ENCODE data around the gene SEC24B. TPM values are rescaled to one million over a fixed set of nuclear protein-coding genes. Genes with fewer than 3 reads are reported as not detected.
A peak's percentile ranks its signal among the peaks of the same experiment; 100 is the strongest.

The SEC24B gene
- total RNA-seq, 1 experiment from 2014 or later: 29.0 TPM

- Histone ChIP-seq H3K27me3 (replicated peaks; ENCODE audit: control insufficient read depth, insufficient read depth, low read length) (no peaks in the 10 kb centered on the region), H3K4me3 (ENCODE audit: low read depth, low read length) (peak overlapping the region; percentile 85), H3K4me1 (peaks cover 20% of the 10 kb centered on the region), H3K9me3 (no peaks in the 10 kb centered on the region), H3K36me3 (ENCODE audit: control insufficient read depth, insufficient read depth, low read length) (no peaks in the 10 kb centered on the region)
- Mint-ChIP-seq H3K27ac (ENCODE audit: unreplicated experiment) (peak overlapping the region; percentile 57), H3K4me3 (ENCODE audit: unreplicated experiment) (peak overlapping the region; percentile 77), H3K9me3 (ENCODE audit: unreplicated experiment) (no peaks in the 10 kb centered on the region), H3K4me1 (ENCODE audit: low read depth, unreplicated experiment) (peaks cover 14% of the 10 kb centered on the region), H3K36me3 (ENCODE audit: insufficient read depth, unreplicated experiment) (no peaks in the 10 kb centered on the region), H3K27me3 (ENCODE audit: insufficient read depth, unreplicated experiment) (no peaks in the 10 kb centered on the region)
- DNase-seq: no peak
- CTCF ChIA-PET: interaction anchor here (0.9 to 1.3 kb wide), 4 partner anchors 14 to 391 kb away, joined by 3 to 4 read pairs (median 3); partner anchors contain the start of gene CASP6
- intact Hi-C loops (cut with micrococcal nuclease; ENCODE audit: unreplicated experiment): loop anchor here (5.0 kb wide), 3 partner anchors 270 to 385 kb away; partner anchors contain the start of genes CASP6 and GAR1
- TF ChIP-seq CTCF (IDR thresholded peaks at IDR 0.05; ENCODE audit: insufficient read depth in 1 of 2, low read depth in 1 of 2, low read length in 1 of 2, severe bottlenecking in 1 of 2, unreplicated experiment in 1 of 2): no peak
- POLR2A ChIA-PET: interaction anchor here (0.7 kb wide), 1 partner anchor 108 kb away, joined by 7 read pairs; no protein-coding TSS in a partner anchor
- BruUV-seq (replicated peaks): TSS peak; percentile 65
These were observed 919 bp upstream of the SEC24B start for GRCh38 chr4:109432696-109433095.

GRCh38 chr4:109434007-109434971 is 674 bp downstream of the SEC24B start:
- BruUV-seq (replicated peaks): no TSS peak
- Mint-ChIP-seq H3K4me3 (ENCODE audit: unreplicated experiment) (peak overlapping the region; percentile 77), H3K27me3 (ENCODE audit: insufficient read depth, unreplicated experiment) (no peaks in the 10 kb centered on the region), H3K9me3 (ENCODE audit: unreplicated experiment) (no peaks in the 10 kb centered on the region), H3K36me3 (ENCODE audit: insufficient read depth, unreplicated experiment) (no peaks in the 10 kb centered on the region), H3K27ac (ENCODE audit: unreplicated experiment) (peak overlapping the region; percentile 57), H3K4me1 (ENCODE audit: low read depth, unreplicated experiment) (peaks cover 14% of the 10 kb centered on the region)
- H3K4me1 ChIP-seq: peaks cover 20% of the 10 kb centered on the region
- no peaks in the 10 kb centered on the region for H3K27me3 ChIP-seq (replicated peaks; ENCODE audit: control insufficient read depth, insufficient read depth, low read length)
- no peaks in the 10 kb centered on the region for H3K9me3 ChIP-seq
- peak overlapping the region; percentile 85 for H3K4me3 ChIP-seq (ENCODE audit: low read depth, low read length)
- peak; percentile 32 to 40 for DNase-seq
- ChIA-PET CTCF (interaction anchor here (1.0 kb wide), 1 partner anchor 45 kb away, joined by 3 read pairs; no protein-coding TSS in a partner anchor), POLR2A (no interaction called here)
- H3K36me3 ChIP-seq (ENCODE audit: control insufficient read depth, insufficient read depth, low read length): no peaks in the 10 kb centered on the region
- intact Hi-C loops (cut with micrococcal nuclease; ENCODE audit: unreplicated experiment): loop anchor here (5.0 kb wide), 3 partner anchors 268 to 383 kb away; partner anchors contain the start of genes CASP6 and GAR1
- no peak for TF ChIP-seq CTCF (IDR thresholded peaks at IDR 0.05; ENCODE audit: insufficient read depth in 1 of 2, low read depth in 1 of 2, low read length in 1 of 2, severe bottlenecking in 1 of 2, unreplicated experiment in 1 of 2)

- intact Hi-C loops (cut with micrococcal nuclease; ENCODE audit: unreplicated experiment): no loop called here
- DNase-seq: no peak
- Histone ChIP-seq H3K36me3 (ENCODE audit: control insufficient read depth, insufficient read depth, low read length) (no peaks in the 10 kb centered on the region), H3K4me1 (peaks cover 25% of the 10 kb centered on the region), H3K9me3 (no peaks in the 10 kb centered on the region), H3K4me3 (ENCODE audit: low read depth, low read length) (no peak overlapping the region), H3K27me3 (replicated peaks; ENCODE audit: control insufficient read depth, insufficient read depth, low read length) (no peaks in the 10 kb centered on the region)
- no peaks in the 10 kb centered on the region for H3K36me3 Mint-ChIP-seq (ENCODE audit: insufficient read depth, unreplicated experiment)
- peaks cover 21% of the 10 kb centered on the region for H3K4me1 Mint-ChIP-seq (ENCODE audit: low read depth, unreplicated experiment)
- H3K27ac Mint-ChIP-seq (ENCODE audit: unreplicated experiment): peak overlapping the region; percentile 39
- no peaks in the 10 kb centered on the region for H3K27me3 Mint-ChIP-seq (ENCODE audit: insufficient read depth, unreplicated experiment)
- H3K9me3 Mint-ChIP-seq (ENCODE audit: unreplicated experiment): no peaks in the 10 kb centered on the region
- CTCF ChIA-PET: no interaction called here
- H3K4me3 Mint-ChIP-seq (ENCODE audit: unreplicated experiment): peak overlapping the region; percentile 77
- no peak for TF ChIP-seq CTCF (IDR thresholded peaks at IDR 0.05; ENCODE audit: insufficient read depth in 1 of 2, low read depth in 1 of 2, low read length in 1 of 2, severe bottlenecking in 1 of 2, unreplicated experiment in 1 of 2)
- POLR2A ChIA-PET: no interaction called here
- BruUV-seq (replicated peaks): no TSS peak
These were observed 2.0 kb downstream of the SEC24B start for GRCh38 chr4:109435635-109436034.
